Adrenal gland (tissue), 5 donors: ENCODE measurements around the gene ZNF410.

Experiments used
- POLR2A ChIP-seq, 2 donors: fragments of 450-650 bp; IDR thresholded peaks; one replicate each; pipeline ENCODE4 v1.6.1; 2017; ENCODE audit warnings: antibody characterized with exemption in 2 of 2, mild to moderate bottlenecking in 2 of 2, moderate library complexity in 1 of 2
- TF ChIP-seq, protein P1 (sequence below), 6 experiments: fragments of 450-650 bp in 4 of 6; fragments of 200-600 bp in 2 of 6; sonication (generic) in 1 of 6; IDR thresholded peaks; 1 replicate in 5 of 6; 2 replicates in 1 of 6; pipeline versions ENCODE4 v1.5.1 to v1.8.0; 2016 to 2021; ENCODE audit warnings: antibody characterized with exemption in 6 of 6, mild to moderate bottlenecking in 2 of 6, moderate library complexity in 1 of 6
- donor health status: DM: no; HTN: no; CAD: no.

DNA sequence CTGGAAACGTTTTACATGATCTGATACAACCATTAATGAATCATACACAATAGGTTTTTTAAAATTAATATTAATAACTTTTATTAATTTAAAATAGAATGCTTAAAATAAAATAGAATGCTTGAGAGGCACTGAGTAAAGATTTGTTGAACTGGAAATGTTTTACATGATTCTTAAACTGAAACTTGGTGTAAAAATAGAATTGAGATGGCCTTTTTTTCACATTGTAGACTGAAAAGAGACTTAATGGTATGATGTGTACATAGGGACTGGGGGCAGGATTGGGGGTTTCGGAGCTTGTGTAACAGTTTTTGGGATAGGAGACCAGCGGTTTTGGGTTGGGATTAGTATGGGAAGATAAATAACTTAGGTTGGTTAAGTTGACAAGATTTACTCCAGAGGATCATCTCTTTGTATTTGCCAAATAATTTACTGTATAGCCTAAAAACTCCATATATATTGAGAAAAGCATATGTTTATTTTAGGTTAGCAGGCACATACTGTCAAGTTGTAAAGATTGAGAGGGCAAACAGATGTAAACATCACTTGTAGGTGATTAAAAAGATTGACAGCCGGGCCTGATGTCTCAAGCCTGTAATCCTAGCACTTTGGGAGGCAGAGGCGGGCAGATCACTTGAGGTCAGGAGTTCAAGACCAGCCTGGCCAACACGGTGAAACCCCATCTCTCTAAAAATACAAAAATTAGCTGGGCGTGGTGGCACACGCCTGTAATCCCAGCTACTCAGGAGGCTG, 2.0 kb upstream of the ZNF410 start:
- TF ChIP-seq POLR2A (IDR thresholded peaks at IDR 0.05) = no peak
- TF ChIP-seq, protein P1, sequence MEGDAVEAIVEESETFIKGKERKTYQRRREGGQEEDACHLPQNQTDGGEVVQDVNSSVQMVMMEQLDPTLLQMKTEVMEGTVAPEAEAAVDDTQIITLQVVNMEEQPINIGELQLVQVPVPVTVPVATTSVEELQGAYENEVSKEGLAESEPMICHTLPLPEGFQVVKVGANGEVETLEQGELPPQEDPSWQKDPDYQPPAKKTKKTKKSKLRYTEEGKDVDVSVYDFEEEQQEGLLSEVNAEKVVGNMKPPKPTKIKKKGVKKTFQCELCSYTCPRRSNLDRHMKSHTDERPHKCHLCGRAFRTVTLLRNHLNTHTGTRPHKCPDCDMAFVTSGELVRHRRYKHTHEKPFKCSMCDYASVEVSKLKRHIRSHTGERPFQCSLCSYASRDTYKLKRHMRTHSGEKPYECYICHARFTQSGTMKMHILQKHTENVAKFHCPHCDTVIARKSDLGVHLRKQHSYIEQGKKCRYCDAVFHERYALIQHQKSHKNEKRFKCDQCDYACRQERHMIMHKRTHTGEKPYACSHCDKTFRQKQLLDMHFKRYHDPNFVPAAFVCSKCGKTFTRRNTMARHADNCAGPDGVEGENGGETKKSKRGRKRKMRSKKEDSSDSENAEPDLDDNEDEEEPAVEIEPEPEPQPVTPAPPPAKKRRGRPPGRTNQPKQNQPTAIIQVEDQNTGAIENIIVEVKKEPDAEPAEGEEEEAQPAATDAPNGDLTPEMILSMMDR (IDR thresholded peaks at IDR 0.05) = no peak
